GM10847 (cell line): Measurements from ENCODE around the gene BCLAF3.

Experiments used
- POLR2A ChIP-seq: IDR thresholded peaks from 2 replicates; pipeline ENCODE4 v1.6.1; 2011; ENCODE audit not compliant: insufficient read length; ENCODE audit errors: extremely low read depth

The BCLAF3 gene

DNA sequence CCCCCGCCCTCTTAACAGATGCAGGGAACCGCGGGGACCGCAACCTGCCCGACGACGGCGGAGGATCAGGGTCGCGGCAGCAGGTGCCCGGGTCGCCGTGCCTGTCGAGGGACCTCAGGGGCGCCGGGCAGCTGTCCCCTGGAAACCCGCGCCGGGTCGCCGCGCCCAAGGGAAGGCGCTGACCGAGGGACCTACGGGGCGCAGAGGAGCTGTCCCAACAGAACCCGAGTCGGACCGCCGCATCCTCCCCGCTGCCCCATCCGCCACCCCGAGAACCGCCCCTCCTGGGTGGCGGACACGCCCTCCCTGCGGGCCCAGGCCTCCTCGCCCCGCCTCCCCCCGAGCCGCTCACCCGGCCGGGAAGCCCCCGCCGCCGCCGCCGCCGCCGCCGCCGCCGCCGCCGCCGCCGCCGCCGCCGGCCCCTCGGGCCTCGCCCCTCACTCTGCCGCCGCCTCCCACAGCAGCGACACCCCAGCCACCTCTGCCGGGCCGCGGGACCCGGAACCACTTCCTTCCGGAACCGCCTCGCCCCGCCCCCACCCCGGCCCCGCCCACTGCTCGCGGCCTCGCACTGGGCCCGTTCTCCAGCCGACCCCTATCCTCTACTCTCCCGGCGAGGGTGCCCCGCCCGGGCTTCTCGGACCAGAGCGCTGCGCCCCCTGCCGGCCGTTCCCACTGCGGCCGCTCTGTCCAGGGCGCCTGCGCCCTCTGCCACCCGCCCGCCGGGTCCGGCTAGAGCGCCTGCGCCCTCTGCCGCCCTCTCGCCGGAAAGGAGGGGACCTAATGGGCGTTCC is at the start of gene BCLAF3:
Gene BCLAF3 (minus strand): TSS at position 506 of the 794 bp plus-strand sequence. CDS start 20,797 bp downstream, outside the sequence.
- no peak for TF ChIP-seq POLR2A

DNA sequence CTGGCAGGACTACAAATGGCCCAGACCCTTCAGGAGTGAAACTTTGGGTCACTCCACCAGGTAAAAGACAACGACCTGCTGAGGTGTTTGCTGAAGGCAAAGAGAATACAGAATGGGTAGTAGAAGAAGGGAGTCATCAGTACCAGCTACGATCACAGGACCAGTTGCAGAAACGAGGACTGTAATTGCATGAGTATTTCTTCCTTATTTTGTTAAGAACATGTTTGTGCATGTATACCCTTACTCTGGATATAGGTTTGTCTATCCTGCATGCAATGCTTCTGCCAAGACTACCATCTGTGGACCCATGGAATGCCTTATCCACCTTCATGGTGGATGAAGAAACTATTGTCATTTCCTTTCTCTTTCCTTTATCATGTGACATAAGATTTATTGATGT is 48.1 kb upstream of the BCLAF3 start:
- no peak for TF ChIP-seq POLR2A

DNA sequence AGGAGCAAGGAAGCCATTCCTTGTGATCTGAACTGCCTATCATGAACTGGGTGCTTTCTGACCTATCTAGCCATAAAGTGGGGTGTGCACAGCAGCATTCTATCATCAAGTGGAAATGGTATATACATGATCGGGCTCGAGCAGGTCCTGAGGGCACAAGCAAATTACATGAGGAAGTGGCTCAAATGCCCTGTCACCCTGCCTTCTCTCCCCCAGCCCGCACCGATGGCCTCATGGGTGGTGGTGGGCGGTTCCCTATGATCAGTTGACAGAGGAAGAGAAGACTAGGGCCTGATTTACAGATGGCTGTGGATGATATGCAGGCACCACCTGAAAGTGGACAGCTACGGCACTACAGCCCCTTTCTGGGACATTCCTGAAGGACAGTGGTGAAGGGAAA is 46.3 kb upstream of the BCLAF3 start:
- no peak for TF ChIP-seq POLR2A

DNA sequence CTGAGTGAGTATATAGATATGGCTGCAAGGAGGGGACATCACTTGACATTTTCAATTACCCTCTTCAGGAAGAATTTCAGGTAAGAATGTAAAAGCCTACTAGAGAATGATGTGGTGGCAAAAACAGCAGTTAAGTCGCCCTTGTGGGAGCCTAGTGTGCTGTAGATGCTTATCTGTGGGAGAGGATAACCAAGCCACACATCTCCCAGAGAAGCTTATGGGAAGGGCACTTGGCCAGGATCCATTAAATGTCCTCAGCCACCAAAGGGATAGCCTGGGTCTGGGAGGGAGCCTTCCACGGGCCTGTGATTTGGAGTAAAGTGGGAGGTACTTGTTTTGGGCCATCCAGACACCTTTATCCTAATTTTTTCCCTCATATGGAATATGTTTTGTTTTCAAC is 41.3 kb upstream of the BCLAF3 start:
- no peak for TF ChIP-seq POLR2A

DNA sequence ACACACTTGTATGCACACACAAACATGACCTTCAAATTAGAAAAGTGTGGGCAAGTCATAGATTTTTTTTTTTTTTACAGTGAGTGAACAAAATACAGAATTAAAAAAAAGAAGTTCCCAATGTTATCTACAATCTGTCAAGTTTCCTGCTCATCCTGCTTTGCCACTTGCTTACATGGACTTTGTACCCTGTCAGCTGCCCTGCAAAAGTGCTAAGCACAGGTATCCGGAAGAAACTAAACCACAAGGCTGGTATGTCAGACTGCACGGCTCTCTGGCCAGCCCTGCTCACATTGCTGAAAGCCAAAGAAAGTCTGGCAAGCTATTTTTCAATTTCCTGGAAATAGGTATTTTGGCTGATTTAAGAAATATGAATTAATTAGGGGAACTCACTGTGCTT is 38.9 kb upstream of the BCLAF3 start:
- TF ChIP-seq POLR2A: no peak

DNA sequence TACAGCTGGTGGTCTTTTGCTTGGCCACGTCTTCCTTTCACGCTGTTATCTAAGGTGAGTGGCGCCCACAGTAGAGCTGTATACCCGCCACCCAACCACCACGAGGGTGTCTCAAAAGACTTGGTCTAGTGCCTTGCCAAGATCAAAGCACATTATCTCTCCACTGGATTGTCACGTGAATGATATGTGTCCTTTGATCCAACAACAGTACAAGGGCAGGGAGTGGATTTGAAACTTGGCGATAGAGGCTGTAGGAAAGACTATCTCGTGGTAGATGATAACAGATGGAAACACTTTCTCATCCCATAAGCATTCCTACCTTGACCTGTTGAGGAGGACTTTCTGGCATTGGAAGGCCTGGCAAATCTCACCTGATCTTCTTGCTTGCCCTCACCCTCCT is 37.7 kb upstream of the BCLAF3 start:
- no peak for TF ChIP-seq POLR2A

DNA sequence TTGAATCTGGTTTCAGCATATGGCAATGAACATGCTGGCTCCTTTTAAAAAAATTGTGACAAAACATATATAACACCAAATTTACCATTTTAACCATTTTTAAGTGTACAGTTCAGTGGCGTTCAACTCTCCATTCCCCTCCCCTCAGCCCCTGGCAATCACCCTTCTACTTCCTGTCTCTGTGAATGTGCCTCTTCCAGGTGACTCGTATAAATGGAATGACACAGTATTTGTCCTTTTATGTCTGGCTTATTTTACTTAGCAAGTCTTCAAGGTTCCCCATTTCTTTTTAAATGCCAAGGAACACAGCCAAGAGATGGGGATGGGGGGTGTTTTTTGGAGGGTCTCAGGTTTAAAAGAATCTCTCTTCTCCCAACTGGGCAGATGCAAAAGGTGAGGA is 35.4 kb upstream of the BCLAF3 start:
- no peak for TF ChIP-seq POLR2A

DNA sequence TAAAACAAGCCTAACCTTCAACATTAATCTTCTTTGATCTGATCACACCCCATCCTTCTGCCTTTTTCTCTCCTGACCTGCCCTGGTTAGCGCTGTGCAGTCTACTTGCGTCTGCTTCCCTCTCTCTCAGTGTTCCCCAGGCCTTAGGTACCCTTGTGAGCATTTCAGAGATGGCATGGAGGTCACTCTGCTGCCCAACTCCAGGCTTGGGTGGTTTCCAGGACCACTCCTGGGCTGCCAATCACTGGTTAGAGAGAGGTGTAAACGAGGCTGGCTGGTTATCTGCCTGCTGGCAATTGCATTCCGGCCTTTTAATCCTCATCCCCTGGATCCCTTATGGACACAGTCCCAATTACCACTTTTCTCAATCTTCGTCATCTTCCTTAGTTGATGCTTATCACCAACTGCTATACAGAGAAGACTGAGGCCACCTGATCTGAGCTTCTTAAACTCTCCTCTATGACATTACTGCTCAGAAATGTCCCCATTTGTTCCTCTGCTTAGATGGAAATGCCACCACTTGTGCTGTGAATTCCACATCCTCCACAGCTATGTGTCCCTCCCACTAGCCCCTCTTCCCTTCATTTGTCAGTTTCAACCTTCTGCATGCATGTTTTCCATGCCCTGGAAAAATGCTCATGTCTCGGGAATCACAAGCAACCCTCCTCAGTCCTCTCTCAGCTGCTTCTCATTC is 29.0 kb upstream of the BCLAF3 start:
- TF ChIP-seq POLR2A: no peak

DNA sequence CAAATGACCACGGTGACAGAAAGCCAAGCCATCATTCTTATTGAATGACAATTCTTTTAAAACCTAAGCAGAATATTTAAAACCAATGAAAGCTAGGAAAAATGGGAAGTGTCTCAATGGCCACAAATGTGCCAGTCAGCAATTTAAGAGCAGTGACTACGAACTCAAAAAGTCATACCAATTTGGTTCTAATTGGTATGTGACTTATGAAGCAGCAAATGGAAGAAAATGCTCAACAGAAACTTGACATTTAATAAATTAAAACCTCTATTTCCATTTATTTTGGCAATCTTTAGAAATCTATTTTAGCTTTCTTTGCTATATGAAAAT is 25.7 kb upstream of the BCLAF3 start:
- TF ChIP-seq POLR2A: no peak

DNA sequence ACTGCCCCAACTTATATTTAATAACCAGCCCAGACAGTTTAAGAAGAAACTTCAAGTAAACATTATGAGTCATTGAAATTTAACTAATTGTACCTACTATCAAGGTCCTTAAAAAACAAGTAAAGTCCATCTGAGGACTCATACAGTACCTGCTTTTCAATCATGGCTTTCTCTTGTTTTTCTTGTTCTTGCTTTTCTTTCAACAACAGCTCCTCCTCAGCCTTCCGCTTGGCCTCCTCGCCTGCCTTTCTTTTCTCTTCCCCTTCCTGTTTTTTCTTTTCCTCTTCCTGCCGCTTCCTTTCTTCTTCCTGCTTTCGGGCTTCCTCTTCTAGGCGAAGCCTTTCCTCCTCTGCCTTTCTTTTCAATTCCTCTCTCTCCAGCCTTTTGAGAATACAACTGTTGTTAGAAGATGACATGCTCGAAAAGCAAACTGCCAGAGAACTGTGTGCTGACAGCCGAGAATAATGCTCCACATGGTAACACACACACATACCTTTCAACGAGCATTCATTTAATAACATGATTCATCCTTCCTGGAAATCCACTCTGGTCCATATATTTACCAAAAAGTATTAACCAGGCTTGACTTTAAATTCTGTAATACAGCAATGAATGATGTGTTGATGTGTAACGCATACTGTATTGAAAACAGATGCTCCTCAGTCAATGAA is 25.2 kb upstream of the BCLAF3 start:
- no peak for TF ChIP-seq POLR2A

DNA sequence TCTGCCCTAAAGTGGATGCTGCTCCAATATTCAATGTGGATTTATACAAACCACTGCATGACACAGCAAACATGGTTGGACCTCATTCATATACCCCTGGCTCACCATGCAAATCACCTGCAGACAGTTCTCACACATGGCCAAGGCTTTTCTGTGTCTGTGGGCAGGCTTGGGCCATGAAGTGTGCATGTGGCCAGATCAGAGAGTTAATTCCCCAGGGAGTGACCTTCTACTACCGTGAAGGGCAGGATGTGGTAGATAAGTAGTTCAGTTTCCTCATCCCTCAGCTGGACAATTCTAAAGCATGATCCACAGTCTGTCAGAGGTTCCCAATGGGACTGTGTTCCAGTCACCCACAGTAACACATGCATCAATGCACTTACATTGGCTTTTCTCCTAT is 24.6 kb upstream of the BCLAF3 start:
- no peak for TF ChIP-seq POLR2A

DNA sequence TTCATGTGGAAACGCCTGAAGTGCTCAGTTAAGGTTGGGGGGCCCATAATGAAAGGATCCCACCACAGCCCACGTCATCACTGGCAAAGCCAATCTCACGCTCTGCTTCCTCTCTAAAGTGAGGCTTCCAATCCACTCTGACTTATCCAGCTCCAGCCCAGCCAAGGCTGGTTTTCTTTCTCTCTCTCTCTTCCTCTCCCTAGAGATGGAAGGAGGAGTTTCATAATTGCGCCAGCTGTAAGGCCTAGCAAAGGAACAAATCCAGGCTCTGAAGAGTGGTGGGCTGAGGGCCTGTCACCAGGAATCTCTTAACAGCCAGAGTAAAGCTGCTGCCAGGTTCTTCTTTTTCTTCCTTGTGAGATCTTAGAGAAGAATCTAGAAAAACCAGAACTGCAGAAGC is 20.7 kb upstream of the BCLAF3 start:
- TF ChIP-seq POLR2A: no peak

DNA sequence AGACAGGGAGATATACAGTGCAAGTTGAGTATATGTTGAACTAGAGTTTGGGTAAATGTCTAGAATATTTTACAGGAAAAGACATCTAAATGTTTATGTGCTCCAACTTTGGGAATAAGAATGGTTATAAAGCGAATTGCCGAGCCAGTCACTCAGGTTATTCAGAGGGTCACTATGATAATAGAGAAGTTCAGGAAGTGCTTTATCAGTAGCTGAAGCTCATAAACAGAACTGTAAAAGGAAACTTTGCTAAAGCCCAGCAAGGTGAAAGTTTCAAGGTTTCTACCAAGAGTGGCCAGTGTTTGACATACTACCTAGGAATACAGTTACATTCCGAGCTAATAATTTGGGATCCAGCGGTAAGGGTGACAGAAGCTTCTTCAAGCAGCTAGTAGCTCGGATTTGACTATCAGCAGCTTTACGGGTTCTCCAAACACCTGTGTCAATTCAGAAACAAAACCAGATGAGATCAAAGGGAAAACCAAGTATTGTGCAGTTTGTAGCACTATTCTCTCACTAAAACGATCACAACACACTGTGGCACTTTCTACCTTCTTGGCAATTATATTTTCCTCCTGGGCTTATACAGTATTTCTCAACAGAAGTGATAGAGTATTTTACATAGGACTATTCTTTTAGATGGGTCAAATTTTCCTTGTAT is 17.2 kb upstream of the BCLAF3 start:
- TF ChIP-seq POLR2A: no peak

DNA sequence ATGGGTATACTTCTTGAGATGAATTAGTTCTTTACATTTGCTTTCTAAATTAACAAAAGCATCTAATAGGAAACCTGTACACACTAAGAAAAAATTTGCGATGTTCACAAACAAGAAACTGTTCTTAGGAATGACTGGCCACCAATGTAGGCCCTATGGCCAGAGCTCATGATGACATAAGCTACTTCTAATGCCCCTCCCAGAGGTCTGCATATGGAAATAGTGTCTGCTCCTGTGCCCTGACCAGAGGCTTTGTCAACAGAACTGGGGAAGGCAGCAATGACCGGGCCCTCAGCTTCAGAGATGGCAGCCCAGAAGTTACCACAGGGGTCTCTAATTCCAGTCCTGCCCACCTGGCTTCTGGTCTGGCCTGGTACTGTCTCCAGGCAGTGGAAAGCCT is 15.0 kb upstream of the BCLAF3 start:
- TF ChIP-seq POLR2A: no peak

DNA sequence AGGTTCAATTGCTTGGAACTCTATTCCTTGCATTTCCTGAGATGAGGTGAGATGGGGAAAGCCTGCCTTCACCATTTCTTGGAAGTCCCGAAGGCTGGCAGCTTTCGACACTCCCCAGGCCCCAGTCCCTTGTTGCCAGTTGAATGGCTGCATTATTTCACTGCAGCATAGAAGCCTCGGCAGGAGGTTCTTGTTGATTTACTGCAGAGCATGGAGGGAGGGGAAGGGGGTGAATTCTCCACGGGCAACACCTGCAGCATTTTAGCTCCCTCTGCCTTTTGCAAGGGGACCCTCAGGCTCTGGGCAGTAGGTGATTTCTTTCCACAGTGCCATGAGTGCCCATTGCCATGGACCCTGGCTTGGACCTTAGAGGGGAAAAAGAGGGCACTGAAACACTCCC is 10.7 kb upstream of the BCLAF3 start:
- TF ChIP-seq POLR2A: no peak

DNA sequence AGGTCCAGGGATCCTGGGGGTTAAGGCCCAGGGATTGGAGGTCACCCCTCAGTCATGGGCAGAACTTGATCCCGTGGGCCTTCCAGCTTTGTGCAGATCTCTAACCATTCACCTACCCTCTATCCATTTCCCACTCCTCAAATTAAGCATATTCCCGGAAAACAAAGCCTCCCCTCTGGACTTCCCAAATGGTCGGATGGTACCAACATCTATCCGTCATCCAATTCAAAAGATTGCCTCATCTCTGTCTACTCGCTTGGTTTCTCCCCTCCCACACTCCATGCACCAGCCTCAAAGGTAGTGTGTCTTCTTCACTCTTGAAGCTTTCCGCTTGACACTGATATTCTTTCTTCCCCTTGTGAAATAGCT is 473 bp upstream of the BCLAF3 start:
- TF ChIP-seq POLR2A: no peak

DNA sequence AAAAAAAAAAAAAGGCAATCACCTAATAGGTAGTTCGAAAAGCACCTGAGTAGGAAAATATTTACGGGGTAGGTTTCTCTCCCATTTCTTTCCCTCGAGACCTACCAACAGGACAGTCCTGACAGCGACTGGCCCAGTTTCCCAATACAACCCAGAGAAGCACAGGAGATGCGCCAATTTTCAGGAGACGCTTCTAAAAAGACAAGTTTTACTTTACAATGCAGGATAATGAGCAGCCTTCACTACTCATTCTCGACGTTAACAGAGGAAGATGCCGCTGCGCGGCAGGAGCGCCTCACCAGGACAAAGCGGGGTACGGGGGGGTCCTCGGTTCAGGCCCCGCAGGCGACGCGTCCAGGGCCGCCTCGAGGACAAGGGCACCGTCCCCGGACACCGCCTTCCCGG is 708 bp downstream of the BCLAF3 start:
- TF ChIP-seq POLR2A: no peak

DNA sequence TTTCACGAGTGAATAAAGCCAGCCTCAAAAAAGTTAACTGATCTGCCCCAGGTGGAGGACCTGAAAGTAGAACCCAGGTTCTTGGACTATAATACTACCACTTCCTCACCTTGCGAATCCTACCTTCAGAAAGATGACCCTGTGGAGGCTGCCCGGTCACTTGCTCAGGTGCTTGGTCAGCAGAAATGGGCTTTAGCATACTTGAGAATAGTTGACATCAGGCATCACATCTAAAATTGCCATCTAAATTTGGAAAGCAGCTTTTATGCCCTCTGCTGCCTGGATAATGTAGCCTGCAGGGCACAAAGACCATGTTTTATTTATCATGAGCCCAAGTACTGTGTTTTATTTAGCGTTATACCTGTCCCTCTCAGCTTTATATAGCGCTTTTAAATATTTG is 3.0 kb downstream of the BCLAF3 start:
- TF ChIP-seq POLR2A: no peak
